GM19035 (cell line): ENCODE measurements around the gene SSH2.

Experiments used
- ATAC-seq: cut with Tn5 transposase; IDR thresholded peaks from one replicate; pipeline ENCODE4 v1.9.1; 2021; ENCODE audit not compliant: unreplicated experiment

The SSH2 gene

DNA sequence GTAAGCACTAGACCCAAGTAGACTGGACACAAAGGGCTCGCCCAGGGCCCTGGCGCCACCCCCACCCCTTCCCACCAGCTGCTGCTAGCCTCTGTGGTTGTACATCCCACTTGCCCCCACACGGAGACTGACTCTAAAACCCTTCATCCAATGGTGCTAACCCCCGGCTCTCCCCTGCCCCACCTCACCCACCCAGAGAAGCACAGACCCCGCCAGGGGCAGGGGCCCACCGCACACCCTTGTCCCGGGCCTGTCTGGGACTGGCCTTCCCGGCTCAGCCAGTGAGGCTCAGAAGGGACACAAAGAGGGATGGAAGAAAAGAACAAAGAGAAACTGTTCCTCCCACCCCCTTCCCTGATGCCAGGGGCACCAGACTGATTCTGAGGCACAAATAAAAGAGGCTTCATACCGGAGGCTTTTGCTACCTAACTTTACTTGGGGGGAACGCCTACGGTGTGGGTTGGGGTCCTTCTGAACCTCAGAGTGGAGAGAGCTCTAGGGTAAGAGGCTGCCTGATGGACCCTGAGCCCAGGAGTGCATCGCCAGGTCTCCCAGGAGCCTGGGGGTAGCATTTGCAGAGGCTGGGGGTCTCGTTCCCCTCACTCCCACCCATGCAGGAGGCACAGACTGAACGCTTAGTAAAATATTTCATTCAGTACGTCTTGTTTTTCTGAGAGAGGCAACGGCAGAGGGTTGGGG, 315.5 kb downstream of the SSH2 start:
- no peak for ATAC-seq

DNA sequence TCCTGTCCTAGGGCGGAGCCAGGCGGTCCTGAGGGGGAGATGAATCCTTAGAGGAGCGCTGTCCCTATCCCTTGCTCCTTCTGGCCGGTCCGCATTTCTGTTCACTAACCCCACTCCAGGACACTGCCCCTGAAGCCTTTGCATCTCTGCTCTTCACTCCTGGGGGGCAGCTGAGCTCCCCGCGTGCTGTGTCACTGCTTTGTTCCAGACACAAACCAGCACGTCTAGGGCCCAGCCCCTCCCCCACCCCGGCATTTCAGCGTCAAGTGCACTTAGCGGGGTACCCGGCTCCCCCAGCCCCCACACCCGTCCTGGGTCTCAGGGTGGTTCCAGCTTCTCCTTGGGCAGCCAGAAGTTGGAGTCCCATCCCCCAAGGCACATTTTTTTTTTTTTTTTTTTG, 316.2 kb downstream of the SSH2 start:
- ATAC-seq, result no peak

DNA sequence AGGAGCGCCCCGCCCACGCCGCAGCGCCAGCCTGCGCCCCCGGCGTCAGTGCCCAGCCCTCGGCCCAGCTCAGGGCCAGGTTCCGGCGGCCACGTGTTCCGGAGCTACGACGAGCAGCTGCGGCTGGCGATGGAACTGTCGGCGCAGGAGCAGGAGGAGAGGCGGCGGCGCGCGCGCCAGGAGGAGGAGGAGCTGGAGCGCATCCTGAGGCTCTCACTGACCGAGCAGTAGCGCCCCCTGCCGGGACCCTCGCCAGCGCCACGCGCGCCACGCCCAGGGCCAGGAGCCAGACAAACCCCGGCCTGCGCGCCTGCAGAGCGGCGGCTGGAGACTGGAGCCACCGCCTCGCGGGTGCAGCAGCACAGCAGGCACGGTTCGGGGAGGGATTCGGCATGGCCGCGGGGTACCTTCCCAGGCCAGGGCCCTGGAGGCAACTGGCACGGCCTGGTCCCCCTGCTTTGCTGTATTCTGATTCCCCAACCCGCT, 316.6 kb downstream of the SSH2 start:
- ATAC-seq, result no peak

DNA sequence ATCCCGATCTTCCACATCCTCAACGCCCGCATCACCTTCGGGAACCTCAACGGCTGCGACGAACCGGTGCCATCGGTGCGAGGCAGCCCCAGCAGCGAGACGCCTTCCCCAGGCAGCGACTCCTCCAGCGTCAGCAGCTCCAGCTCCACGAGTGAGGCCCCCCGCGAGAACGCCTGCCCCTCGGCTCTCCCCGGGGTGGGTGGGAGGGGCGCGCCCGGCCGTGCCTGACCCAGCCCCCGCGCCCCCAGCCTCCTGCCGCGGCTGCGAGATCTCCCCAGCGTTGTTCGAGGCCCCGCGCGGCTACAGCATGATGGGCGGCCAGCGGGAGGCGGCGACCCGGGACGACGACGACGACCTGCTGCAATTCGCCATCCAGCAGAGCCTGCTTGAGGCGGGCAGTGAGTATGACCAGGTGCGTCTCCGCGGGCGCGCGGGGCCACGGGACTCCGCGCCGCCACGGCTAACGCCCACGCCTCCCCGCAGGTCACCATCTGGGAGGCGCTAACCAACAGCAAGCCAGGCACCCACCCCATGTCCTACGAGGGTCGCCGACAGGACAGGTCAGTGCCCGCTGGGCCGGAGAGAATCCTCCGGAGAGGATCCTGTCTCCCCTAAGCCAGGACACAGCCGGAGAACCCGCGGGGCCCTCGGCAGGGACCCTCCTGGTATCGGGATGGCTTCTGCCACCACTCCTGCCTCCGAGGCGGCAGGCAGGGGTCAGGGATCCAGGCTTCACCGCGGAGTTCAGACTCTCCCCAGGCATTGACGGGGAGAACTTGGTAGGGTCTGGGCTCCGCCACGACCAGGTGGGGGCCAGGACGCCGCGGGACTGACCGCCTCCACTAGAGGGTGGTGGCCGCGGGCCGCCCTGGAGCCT, 317.4 kb downstream of the SSH2 start:
- ATAC-seq, result no peak

DNA sequence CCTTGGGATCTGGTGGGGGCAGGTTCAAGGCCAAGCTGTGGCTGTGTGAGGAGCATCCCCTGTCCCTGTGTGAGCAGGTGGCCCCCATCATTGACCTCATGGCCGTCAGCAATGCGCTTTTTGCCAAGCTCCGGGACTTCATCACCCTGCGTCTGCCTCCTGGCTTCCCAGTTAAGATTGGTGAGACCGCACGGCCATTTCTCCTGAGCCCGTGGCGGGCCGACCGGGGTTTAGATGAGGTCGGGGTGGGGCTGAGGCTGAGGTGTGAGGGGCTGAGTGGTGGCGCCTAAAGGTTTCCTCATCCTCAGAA, 318.0 kb downstream of the SSH2 start:
- ATAC-seq, result no peak

DNA sequence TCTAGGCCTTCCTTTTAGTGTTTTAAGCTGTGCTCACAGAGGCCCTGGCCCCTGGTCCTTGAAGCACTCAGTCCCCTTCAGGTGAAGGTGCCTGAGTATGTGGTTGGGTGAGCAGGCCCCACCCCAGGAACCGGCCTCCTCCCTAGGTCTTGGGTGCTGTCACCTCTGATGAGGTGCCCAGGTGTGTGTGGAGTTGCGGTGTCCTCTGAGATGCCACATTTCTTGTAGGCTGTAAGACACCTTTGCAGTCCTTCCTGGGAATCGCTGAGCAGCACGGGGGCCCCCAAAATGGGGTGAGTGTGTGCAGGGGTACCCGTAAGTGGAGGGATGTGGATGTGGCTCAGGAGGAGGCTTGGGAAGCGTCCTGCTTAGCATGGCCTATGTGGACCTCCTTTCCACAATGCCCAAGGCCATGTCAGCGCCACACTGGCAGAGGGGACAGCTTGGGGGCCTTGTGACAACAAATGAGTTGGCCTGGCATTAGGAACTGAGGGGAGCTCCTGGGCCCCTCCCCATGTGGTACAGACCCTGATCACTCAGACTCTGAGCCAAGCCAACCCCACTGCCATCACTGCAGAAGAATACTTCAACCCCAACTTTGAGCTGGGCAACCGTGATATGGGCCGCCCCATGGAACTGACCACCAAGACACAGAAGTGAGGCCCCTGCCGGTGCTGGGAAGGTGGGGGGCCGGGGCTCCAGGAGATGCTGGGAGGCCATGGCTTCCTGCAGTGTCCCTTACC, 318.5 kb downstream of the SSH2 start:
- ATAC-seq, result no peak

DNA sequence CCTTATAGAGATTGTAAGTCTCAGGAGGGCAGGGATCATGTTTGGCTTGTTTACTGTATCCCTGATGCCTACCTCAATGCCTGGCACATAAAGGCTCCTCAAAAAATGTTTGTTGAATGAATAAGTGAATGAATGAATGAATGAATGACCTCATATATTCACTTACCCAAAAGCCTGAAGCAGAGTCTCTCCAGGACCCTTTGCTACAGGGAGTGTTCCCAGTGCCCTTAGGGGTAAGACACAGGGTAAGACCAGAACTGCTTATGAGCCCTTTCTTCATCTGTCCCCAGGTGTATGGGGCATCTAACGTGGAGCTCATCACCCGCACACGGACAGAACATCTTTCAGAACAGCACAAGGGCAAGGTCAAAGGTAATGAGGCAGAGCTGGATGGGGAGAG, 319.6 kb downstream of the SSH2 start:
- ATAC-seq, result no peak

DNA sequence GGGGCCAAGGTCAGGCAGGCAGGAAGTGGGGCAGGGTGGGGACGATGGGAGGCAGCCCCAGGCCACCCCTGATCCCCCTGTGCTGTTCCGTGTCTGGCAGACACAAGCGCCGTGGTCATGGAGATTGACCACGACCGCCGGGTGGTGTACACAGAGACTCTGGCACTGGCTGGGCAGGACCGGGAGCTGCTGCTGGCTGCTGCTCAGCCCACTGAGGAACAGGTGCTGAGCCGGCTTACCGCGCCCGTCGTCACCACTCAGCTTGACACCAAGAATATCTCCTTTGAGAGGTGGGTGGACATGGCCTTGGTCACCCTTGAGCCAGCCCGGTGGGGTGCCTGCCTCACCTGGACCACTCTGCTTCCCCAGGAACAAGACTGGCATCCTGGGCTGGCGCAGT, 321.0 kb downstream of the SSH2 start:
- no peak for ATAC-seq

DNA sequence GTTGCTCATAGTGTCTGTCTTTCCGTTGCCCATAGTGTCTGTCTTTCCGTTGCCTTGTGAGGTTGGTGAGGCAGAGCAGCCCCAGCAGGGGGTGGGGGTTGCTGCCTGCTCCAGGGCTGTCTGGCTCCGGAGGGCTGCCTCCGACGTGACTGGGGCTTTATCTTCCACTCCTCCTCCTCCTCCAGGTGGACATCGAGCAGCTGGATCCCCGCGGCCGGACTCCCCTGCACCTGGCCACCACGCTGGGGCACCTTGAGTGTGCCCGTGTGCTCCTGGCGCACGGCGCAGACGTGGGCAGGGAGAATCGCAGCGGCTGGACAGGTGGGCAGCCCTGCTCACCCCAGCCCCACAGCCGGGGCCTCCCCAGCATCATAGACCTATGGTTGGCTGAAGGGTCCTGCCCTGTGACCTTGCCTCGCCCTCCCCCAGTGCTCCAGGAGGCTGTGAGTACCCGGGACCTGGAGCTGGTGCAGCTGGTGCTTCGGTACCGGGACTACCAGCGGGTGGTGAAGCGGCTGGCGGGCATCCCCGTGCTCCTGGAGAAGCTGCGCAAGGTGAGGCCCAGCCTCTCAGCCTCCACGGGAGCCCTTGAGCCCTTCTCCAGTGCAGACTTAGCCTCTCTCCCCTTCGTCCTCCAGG, 322.4 kb downstream of the SSH2 start:
- no peak for ATAC-seq

DNA sequence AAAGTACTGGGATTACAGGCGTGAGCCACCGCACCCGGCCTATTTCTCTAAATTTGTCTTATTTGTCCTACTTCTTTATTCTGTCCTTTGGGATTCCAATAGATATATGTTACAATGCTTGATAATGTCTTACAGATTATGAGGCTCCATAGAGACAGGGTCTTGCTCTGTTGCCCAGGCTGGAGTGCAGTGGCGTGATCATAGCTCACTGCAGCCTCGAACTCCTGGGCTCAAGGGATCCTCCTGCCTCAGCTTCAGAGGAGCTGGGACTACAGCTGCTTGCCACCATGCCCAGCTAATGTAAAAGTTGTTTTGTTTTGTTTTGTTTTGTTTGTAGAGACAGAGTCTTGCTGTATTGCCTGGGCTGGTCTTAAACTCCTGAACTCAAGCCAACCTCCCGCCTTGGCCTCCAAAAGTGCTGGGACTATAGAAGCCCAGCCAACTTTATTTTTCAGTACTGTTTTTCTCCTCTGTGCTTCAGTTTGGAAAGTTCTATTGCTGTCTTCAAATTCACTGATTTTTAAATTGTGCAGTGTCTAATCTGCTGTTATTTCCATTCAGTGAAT, 326.8 kb downstream of the SSH2 start:
- no peak for ATAC-seq

DNA sequence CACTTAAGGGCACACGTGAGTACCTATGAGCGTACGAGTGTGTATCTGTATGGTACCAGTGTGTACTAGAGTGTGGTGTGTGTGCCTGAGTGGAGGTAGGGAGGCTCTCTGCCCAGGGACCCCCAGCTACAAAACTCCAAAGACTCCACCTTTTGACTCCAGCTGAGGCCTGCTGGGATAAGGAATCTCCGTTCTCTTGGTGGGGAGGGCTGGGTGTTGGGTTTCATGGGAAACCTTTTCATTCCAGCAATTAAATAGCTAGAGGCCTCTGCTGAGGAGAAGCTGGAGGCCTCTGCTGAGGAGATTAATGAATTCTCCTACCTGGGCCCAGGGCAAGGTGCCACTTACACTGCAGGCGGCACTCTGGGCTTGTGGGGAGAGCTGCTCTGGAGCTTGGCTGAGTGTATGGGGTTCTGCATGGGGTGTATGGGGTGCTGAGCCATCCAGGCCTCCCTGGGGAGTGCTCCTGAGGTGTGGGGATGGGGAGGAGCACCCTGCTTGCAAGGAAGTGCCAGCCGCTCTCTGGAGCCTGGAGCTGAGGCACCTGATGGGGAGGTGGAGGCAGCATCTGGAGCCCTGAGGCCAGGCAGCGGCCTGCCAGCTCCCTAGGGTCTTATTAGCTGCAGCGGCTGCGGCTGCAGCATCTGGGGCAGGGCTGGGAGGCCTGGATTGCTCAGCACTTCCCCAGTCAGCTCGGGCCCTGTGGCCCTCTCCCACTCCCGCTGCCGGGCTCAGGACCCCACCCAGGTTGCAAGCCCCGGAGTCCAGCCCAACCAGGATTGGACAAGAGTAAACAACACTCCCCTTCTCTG, 332.5 kb downstream of the SSH2 start:
- ATAC-seq, result no peak

DNA sequence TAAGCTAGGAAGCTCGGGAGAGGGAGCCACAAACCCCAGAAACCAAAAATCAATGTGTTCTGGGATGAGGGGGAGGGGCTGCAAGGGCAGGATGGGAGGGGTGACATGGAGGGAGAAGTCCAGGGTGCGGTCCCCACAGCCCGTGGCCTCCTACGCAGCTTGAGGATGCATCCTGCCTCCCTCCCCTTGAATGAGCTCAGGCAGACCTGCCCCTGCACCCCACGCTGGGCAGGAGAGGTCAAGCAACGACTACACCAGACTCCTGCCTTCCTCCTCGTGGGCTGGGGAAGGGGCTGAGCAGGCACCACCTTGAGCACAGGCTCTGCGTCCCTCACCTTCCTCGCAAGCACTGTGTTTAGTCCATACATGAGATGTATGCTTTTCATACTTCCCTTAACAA, 333.2 kb downstream of the SSH2 start:
- ATAC-seq, result no peak

DNA sequence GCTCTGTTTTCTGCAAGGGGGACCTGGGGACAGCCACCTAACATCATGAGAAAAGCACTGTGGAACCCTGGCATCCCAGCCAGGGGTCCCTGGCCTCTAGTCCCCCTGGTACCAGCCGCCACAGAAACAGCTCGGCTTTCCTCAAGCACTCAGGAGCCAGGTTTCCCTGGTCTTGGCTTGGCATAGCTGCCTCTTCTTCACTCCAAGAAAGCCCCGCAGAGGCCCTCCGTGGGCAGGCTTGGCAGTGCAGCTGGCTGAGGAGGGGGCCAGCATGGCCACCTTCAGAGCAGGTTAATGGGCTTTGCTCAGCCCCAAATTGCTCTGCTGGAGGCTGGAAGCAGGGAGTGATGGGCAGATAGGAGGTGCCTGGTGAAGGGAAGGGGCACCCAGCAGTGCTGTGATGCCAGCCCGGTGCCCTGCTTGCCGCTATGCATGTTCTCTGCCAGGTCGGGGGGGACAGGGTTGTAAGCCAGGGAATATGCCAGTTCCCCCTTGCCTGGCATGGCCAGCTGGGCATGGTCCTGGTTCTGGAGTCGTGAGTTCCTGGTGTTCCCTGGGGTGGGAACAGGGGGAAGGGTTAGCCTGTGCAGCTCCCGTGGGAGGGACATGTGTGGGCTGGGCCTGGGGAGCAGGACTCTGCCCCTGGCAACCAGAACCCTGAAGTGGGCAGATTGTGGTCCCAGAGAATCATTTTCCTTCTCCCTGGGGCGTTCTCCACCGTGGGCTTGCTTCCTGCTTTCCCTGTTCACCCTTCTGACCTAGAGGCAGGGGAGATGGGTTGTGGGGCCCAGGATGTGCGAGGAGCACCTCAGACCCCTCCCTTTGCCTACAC, 333.9 kb downstream of the SSH2 start:
- ATAC-seq, result no peak

DNA sequence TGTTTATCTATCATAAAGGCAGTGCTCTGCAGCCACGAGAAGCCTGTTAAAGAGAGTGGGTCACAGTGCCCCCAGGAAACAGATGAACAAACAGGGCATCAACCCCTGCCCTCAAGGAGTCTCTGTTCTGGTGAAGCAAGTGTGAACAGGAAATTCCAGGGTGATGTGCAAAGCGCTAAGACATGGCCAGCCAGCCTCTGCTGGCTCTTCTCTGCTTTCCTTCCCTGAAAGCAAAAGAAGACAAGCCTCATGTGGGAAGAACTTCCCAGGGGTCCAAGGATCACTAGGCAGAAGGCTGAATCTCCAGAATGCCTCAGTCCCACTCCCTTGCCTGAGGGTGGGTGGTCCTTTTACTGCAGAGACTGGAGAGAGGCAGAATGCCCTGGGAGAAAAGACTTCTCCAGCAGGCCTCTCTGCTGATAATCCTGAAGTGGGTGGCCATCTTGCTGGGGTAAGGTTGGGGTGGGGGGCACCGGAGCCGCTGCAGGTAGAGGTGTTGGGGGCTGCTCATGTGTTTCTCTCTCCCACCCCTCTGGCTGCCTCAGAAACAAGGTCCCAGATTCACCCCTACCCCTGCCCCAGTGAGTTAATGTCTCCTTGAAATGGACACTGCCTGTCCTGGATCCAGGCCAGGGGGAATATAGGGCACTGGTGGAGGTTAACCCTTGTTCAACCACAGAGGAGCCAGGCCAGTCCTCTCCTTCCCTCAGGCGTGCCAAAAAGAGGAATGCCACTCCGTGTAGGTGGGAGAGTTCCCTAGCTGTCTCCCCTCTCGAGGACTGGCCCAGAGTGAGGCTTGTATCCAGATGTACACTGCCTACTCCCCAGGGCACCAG, 334.7 kb downstream of the SSH2 start:
- ATAC-seq, result no peak

DNA sequence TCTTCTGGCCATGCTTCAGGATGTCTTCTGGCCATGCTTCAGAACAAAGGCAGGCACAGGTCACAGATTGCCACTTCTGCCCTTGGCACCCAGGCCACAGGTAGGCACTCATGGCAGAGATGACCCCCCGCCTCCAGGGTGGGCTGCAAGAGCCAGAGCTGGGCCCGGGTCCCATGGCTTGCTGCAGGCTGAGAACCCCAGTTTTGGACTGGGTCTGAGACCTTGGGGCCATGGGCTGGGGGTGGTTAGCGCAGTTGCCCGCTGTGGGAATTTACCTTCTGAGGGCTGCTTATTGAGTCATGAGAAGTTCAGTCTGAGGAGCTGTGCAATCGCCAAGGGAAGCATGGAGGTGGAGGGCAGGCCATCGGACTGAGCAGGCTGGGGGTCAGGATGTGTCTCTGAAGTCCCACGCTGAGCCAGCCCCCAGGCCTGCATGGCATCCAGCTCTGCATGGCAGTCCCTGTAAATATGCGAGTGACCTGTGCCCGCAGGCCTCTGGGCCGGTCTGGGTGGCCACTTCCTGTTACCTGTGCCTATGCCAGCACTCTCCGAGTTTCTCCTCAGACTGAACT, 335.4 kb downstream of the SSH2 start:
- ATAC-seq, result no peak

DNA sequence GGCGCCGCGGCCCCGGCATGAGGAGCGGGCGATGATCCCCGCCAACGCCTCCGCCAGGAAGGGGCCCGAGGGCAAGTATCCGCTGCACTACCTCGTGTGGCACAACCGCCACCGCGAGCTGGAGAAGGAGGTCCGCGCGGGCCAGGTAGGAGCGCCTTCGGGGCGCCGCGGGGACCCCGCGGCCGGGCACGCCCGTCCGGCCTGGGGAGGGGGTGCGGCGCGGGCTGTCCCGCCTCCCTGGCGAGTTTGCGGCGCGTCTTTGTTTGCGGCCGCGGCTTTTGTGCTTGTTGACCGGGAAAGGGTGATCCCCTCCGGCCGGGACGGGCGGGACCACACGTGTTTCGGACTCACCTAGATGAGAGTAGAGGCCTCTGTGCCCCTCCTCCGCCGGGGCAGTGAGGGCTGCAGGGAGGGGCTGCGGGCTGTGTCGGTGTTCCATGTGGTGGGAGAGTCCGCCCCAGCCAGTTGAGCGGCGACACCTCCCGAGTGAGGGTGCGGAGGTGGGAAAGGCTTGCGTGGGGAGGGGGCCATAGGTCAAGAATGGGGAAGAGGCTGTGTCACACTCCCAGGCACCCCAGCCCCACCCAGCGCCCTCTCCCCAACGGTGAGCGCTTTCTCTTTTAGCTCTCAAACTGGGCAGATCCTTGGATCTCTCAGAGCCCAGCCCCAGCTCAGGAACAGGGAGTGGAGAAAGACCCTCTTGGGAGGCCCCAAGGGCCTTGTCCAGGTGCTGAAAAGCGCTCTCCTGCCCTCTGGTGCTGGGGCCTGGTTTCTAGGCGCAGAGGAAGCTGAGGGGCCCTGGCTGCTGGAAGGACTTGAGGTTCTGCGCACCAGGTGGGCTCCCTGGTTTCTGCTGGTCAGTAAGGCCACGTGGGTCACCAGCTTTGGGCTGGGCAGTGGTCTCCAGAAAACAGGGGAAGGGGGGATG, 336.2 kb downstream of the SSH2 start:
- ATAC-seq, result no peak
